Measurements from ENCODE around the gene HEXB.

HEXB gene

DNA sequence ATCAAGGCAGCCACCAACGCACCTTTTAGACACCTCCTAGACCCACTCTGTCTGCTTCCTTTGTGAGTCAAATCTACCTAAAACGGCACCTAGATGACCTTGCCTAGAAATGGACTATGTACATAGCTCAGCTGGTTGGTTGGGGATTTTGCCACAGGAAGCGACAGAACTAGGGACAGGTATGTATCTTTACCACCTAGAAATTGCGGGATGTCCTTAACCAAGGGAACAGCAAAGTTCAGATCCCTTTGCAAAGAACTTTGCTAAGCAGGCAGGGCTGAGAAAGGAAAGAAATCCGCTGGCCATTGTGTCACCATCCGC, 42.5 kb upstream of the HEXB start:
- no peaks in the 10 kb centered on the region for H3K36me3 ChIP-seq (ENCODE audit: control insufficient read depth, insufficient read depth, low read length, severe bottlenecking)
- no peaks in the 10 kb centered on the region for H3K9me3 ChIP-seq (ENCODE audit: control insufficient read depth, low read length)
- H3K27me3 ChIP-seq (replicated peaks; ENCODE audit: control insufficient read depth, insufficient read depth, low read length), result no peaks in the 10 kb centered on the region
- no peak for DNase-seq (ENCODE audit: low read depth)
- H3K4me3 ChIP-seq (ENCODE audit: low read length), result peak overlapping the region; percentile 35
- H3K4me1 ChIP-seq (ENCODE audit: control insufficient read depth, insufficient read depth, low read length), result peaks cover 63% of the 10 kb centered on the region
- peak overlapping the region; percentile 91 for H3K9ac ChIP-seq (ENCODE audit: low read length)

DNA sequence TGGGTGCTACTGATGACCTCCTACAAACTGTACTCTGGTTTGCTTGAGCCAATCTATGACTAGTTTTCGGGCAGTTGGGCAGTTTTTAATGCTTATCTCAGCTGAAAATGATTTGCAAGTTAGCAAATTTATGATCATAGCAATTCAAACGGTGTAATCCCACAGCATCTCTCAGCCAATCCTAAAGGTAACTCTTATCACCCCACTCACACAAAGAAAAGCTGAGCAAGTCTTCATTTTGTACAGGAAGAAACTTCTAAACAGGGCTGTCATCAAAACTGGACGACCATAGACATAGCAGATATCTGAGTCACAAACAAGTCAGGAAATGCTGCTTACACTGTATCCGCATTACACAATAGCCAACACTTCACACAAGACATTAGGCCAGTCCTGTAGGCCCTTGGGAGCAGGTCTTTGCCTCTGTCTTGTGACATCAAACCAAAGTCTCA, 41.9 kb upstream of the HEXB start:
- Histone ChIP-seq H3K36me3 (ENCODE audit: control insufficient read depth, insufficient read depth, low read length, severe bottlenecking) (no peaks in the 10 kb centered on the region), H3K4me1 (ENCODE audit: control insufficient read depth, insufficient read depth, low read length) (peaks cover 57% of the 10 kb centered on the region), H3K9me3 (ENCODE audit: control insufficient read depth, low read length) (no peaks in the 10 kb centered on the region), H3K27me3 (replicated peaks; ENCODE audit: control insufficient read depth, insufficient read depth, low read length) (no peaks in the 10 kb centered on the region), H3K4me3 (ENCODE audit: low read length) (peak overlapping the region; percentile 35), H3K9ac (ENCODE audit: low read length) (peak overlapping the region; percentile 91)
- peak; percentile 88 for DNase-seq (ENCODE audit: low read depth)

DNA sequence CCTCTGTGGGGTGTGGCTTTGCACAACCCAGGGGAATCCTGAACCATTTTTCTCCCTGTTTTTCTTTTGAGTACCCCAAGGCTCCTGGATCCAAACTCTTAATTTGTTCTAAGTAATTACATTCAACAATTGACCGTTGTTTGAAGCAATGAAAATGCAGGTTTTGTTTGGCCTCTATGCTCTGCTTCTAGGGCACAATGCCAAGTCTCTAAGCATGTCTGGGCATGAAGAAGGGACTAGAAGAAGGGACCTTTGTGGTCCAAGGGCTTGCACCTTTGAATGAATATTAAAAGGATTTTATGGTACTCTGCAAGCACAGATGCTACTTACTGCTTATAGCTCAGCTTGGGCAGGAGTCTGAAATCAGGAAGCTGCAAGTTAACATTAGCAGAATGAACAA, 37.9 kb upstream of the HEXB start:
- H3K4me1 ChIP-seq (ENCODE audit: control insufficient read depth, insufficient read depth, low read length), result peaks cover 58% of the 10 kb centered on the region
- H3K4me3 ChIP-seq (ENCODE audit: low read length), result no peak overlapping the region
- H3K9me3 ChIP-seq (ENCODE audit: control insufficient read depth, low read length), result no peaks in the 10 kb centered on the region
- H3K36me3 ChIP-seq (ENCODE audit: control insufficient read depth, insufficient read depth, low read length, severe bottlenecking), result no peaks in the 10 kb centered on the region
- no peak for DNase-seq (ENCODE audit: low read depth)
- H3K9ac ChIP-seq (ENCODE audit: low read length), result no peak overlapping the region
- H3K27me3 ChIP-seq (replicated peaks; ENCODE audit: control insufficient read depth, insufficient read depth, low read length), result no peaks in the 10 kb centered on the region

DNA sequence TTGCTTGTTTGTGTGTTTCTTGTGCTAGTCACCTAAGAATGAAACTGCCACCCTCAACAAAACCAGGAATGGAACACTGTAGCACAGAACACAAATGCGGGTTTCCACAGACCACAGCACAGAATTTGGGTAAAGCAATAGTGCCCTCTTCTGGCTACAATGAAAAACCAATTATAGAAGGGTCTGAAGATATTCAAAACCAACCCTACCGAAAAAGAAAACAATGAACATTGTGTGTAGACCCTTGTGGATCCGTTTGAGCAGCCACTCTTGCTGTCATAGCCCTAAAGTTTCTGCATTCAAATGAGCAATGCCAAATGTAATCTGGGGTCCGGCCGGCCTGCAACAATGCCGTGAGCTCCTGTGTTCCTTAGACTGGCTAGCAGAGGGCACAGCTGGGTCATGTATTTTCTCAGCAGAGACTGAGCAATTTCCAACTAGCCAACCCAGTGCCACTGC, 36.2 kb upstream of the HEXB start:
- peak; percentile 80 for DNase-seq (ENCODE audit: low read depth)
- no peaks in the 10 kb centered on the region for H3K36me3 ChIP-seq (ENCODE audit: control insufficient read depth, insufficient read depth, low read length, severe bottlenecking)
- no peak overlapping the region for H3K4me3 ChIP-seq (ENCODE audit: low read length)
- peak overlapping the region; percentile 32 for H3K9ac ChIP-seq (ENCODE audit: low read length)
- peaks cover 40% of the 10 kb centered on the region for H3K4me1 ChIP-seq (ENCODE audit: control insufficient read depth, insufficient read depth, low read length)
- no peaks in the 10 kb centered on the region for H3K27me3 ChIP-seq (replicated peaks; ENCODE audit: control insufficient read depth, insufficient read depth, low read length)
- no peaks in the 10 kb centered on the region for H3K9me3 ChIP-seq (ENCODE audit: control insufficient read depth, low read length)

DNA sequence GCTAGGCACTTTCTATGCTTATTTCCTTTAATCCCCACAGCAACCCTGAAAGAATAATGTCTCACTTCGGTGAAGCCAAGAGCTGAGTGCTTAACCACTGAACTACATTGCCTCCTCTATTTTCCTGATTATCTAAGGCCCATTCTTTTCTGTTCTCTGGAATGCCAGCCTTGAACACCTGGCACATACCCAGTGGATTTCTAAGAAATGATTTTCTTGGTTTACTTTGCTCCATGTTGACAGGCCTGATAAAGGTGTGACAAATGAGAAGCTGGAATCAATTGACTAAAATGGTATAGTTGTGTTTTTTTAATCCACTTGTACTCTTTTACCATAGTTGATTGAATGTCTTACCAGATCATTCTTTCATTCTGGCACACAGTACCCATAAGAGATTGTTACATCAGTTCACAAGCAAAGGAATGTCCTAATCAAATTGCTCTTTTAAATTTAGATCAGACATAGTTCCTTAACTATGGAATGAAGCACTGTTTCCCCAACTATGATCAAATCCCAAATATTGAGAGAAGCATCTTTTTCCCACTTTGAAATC, 35.5 kb upstream of the HEXB start:
- Histone ChIP-seq H3K4me1 (ENCODE audit: control insufficient read depth, insufficient read depth, low read length) (peaks cover 39% of the 10 kb centered on the region), H3K36me3 (ENCODE audit: control insufficient read depth, insufficient read depth, low read length, severe bottlenecking) (no peaks in the 10 kb centered on the region), H3K9me3 (ENCODE audit: control insufficient read depth, low read length) (no peaks in the 10 kb centered on the region), H3K4me3 (ENCODE audit: low read length) (no peak overlapping the region), H3K9ac (ENCODE audit: low read length) (peak overlapping the region; percentile 32), H3K27me3 (replicated peaks; ENCODE audit: control insufficient read depth, insufficient read depth, low read length) (no peaks in the 10 kb centered on the region)
- no peak for DNase-seq (ENCODE audit: low read depth)

DNA sequence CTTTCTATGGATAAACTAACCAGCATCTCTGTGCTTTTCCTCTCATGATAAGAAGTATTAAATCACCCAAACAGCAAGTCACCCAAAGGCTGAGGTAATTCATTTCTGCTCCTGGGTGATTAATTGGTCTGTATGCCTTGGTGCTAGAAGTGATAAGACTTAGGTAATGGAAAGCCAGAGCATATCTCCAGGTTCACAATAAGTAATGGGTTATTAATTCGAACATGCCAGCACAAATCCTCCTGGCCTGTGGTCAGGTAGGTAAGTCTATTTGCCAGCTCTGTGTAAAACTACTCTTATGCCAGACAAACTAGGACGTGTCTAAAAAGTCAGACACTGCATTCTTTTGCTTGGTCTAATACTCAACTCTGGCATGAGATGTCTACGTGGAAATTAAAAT, 33.3 kb upstream of the HEXB start:
- DNase-seq (ENCODE audit: low read depth), result no peak
- H3K9ac ChIP-seq (ENCODE audit: low read length), result no peak overlapping the region
- H3K36me3 ChIP-seq (ENCODE audit: control insufficient read depth, insufficient read depth, low read length, severe bottlenecking), result no peaks in the 10 kb centered on the region
- H3K27me3 ChIP-seq (replicated peaks; ENCODE audit: control insufficient read depth, insufficient read depth, low read length), result no peaks in the 10 kb centered on the region
- H3K4me1 ChIP-seq (ENCODE audit: control insufficient read depth, insufficient read depth, low read length), result peaks cover 26% of the 10 kb centered on the region
- no peak overlapping the region for H3K4me3 ChIP-seq (ENCODE audit: low read length)
- no peaks in the 10 kb centered on the region for H3K9me3 ChIP-seq (ENCODE audit: control insufficient read depth, low read length)

DNA sequence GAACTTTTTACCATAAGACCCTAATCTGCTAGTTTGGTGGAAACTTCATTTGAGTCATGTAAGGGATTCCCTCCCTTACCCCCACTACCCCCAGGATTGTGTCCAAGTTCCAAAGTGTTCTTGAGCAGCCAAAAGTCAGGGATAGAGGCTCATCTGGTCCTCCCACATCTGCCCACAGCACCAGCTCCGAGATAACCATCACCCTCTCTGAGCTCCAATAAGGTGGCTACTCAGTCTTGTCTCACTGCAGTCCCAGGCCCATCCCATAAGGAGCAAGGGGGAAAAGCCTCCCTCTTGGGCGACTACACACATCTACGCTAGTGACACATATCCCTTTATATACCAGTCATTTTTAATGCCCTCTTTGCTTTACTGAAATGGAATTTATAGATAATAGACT, 32.5 kb upstream of the HEXB start:
- Histone ChIP-seq H3K4me3 (ENCODE audit: low read length) (no peak overlapping the region), H3K9me3 (ENCODE audit: control insufficient read depth, low read length) (no peaks in the 10 kb centered on the region), H3K27me3 (replicated peaks; ENCODE audit: control insufficient read depth, insufficient read depth, low read length) (no peaks in the 10 kb centered on the region), H3K9ac (ENCODE audit: low read length) (no peak overlapping the region), H3K36me3 (ENCODE audit: control insufficient read depth, insufficient read depth, low read length, severe bottlenecking) (no peaks in the 10 kb centered on the region), H3K4me1 (ENCODE audit: control insufficient read depth, insufficient read depth, low read length) (peaks cover 20% of the 10 kb centered on the region)
- no peak for DNase-seq (ENCODE audit: low read depth)

DNA sequence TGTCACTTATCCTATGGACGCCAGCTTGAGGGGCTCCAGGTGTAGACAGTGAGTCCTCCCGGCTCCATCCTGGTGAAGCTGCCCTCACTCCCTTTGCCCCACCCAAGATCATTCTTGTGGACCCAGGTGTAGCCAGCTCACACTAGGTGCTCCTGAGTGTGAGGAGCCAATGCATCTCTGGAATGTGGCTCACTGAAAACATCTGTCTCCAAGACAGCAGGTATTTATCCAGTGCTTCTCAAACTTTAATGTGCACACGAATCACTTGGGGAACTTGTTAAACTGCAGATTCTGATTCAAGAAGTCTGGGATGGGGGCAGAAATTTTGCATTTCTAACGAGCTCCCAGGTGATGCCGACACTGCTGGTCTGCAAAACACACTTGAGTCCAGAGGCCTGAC, 31.0 kb upstream of the HEXB start:
- DNase-seq (ENCODE audit: low read depth), result no peak
- H3K4me3 ChIP-seq (ENCODE audit: low read length), result no peak overlapping the region
- no peaks in the 10 kb centered on the region for H3K36me3 ChIP-seq (ENCODE audit: control insufficient read depth, insufficient read depth, low read length, severe bottlenecking)
- peaks cover 13% of the 10 kb centered on the region for H3K4me1 ChIP-seq (ENCODE audit: control insufficient read depth, insufficient read depth, low read length)
- no peaks in the 10 kb centered on the region for H3K27me3 ChIP-seq (replicated peaks; ENCODE audit: control insufficient read depth, insufficient read depth, low read length)
- H3K9me3 ChIP-seq (ENCODE audit: control insufficient read depth, low read length), result no peaks in the 10 kb centered on the region
- H3K9ac ChIP-seq (ENCODE audit: low read length), result no peak overlapping the region

DNA sequence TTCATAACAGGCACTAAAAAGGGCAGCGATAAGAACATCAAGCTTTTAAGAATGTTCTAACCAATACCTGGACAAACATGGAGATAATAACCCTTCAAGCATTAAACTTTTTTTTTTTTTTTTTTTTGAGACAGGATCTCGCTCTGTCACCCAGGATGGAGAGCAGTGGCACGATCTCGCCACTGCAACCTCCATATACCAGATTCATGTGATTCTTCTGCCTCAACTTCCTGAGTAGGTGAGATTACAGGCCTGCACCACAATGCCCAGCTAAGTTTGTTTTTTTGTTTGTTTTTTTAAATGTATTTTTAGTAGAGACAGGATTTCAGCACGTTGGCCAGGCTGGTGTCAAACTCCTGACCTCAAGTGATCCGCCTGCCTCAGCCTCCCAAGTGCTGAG, 29.8 kb upstream of the HEXB start:
- Histone ChIP-seq H3K36me3 (ENCODE audit: control insufficient read depth, insufficient read depth, low read length, severe bottlenecking) (no peaks in the 10 kb centered on the region), H3K4me3 (ENCODE audit: low read length) (no peak overlapping the region), H3K27me3 (replicated peaks; ENCODE audit: control insufficient read depth, insufficient read depth, low read length) (no peaks in the 10 kb centered on the region), H3K4me1 (ENCODE audit: control insufficient read depth, insufficient read depth, low read length) (peaks cover under 1% of the 10 kb centered on the region), H3K9me3 (ENCODE audit: control insufficient read depth, low read length) (no peaks in the 10 kb centered on the region), H3K9ac (ENCODE audit: low read length) (no peak overlapping the region)
- DNase-seq (ENCODE audit: low read depth), result no peak

DNA sequence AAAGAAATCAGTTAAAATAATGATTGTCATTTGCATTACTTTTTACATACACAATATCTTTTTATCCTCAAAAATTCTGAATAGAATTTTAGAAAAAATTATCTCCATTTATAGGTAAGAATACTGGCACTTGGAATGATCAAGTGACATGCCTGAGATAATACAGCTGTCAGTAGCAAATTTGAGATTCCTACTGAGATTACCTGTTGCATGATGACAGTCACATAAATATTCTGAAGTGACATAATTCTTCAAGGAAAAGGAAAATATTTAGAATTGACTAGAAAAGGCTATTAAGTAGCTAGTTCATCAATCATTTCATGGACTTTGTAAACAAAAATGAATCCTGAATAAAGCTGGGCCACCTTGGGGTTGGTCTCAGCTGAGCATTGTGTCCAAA, 29.3 kb upstream of the HEXB start:
- H3K36me3 ChIP-seq (ENCODE audit: control insufficient read depth, insufficient read depth, low read length, severe bottlenecking), result no peaks in the 10 kb centered on the region
- no peaks in the 10 kb centered on the region for H3K27me3 ChIP-seq (replicated peaks; ENCODE audit: control insufficient read depth, insufficient read depth, low read length)
- no peak overlapping the region for H3K4me3 ChIP-seq (ENCODE audit: low read length)
- DNase-seq (ENCODE audit: low read depth), result no peak
- no peak overlapping the region for H3K9ac ChIP-seq (ENCODE audit: low read length)
- H3K4me1 ChIP-seq (ENCODE audit: control insufficient read depth, insufficient read depth, low read length), result no peaks in the 10 kb centered on the region
- H3K9me3 ChIP-seq (ENCODE audit: control insufficient read depth, low read length), result no peaks in the 10 kb centered on the region

DNA sequence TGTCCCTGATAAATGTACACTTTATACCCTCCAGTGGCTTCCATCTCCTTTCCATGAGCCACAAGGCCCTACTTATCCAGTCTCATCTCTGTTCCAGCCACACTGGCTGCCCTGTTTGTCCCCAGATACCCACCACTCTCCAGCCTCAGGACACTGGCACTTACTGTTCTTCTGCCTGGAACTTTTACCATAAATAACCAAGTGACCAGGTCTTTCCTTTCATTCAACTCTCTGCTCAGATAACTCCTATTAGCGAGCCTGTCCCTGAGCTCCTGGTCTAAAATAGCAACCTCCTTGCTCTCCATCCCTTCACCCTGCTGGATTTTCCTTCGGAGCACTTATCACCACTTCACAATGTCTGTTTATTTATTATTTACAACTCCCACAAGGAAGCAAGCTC, 27.9 kb upstream of the HEXB start:
- H3K36me3 ChIP-seq (ENCODE audit: control insufficient read depth, insufficient read depth, low read length, severe bottlenecking), result no peaks in the 10 kb centered on the region
- H3K27me3 ChIP-seq (replicated peaks; ENCODE audit: control insufficient read depth, insufficient read depth, low read length), result no peaks in the 10 kb centered on the region
- no peaks in the 10 kb centered on the region for H3K9me3 ChIP-seq (ENCODE audit: control insufficient read depth, low read length)
- no peak for DNase-seq (ENCODE audit: low read depth)
- no peaks in the 10 kb centered on the region for H3K4me1 ChIP-seq (ENCODE audit: control insufficient read depth, insufficient read depth, low read length)
- H3K9ac ChIP-seq (ENCODE audit: low read length), result no peak overlapping the region
- H3K4me3 ChIP-seq (ENCODE audit: low read length), result no peak overlapping the region

DNA sequence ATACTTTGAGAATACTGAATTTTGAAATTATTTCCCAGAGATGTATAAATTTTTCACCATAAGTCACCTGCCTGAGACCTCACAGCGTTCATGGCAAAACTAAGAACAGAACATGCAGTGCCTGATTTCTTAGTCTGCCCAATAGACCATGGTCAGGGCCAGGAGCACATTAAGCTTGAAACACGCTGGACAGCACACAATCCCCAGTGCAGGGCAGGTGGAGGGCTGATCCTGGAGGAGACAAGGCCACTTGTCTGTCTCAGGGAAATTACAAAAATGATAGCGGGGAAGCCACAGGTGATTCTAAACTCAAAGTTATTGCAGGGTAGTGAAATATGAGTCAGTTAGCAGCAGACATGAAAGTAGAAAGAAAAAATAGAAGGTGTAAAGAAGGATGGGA, 25.9 kb upstream of the HEXB start:
- no peaks in the 10 kb centered on the region for H3K36me3 ChIP-seq (ENCODE audit: control insufficient read depth, insufficient read depth, low read length, severe bottlenecking)

More for the DNA sequence above, 25.9 kb upstream of the HEXB start:
- Histone ChIP-seq H3K4me1 (ENCODE audit: control insufficient read depth, insufficient read depth, low read length) (no peaks in the 10 kb centered on the region), H3K9me3 (ENCODE audit: control insufficient read depth, low read length) (no peaks in the 10 kb centered on the region), H3K9ac (ENCODE audit: low read length) (no peak overlapping the region), H3K4me3 (ENCODE audit: low read length) (no peak overlapping the region), H3K27me3 (replicated peaks; ENCODE audit: control insufficient read depth, insufficient read depth, low read length) (no peaks in the 10 kb centered on the region)
- DNase-seq (ENCODE audit: low read depth), result no peak

Measured in adipocyte (in vitro differentiated cells).